HEK293 (cell line): ENCODE results near the gene ME3.

Experiments
- CTCF ChIA-PET: fragments of 350-600 bp; formaldehyde crosslinking; extraction: SDS; loops from one replicate; lab custom pipeline; 2021; ENCODE audit warnings: antibody characterized with exemption; lab: Yijun Ruan, JAX
- POLR2A ChIA-PET: fragments of 300-600 bp; formaldehyde crosslinking; extraction: SDS; loops from one replicate; lab custom pipeline; 2020; ENCODE audit warnings: antibody characterized with exemption, inconsistent platforms; lab: Yijun Ruan, JAX
- H3K27ac ChIP-seq: fragments of 200-500 bp; sonication (Bioruptor generic); 2 replicates; pipeline ENCODE4 v1.5.1; 2014; ENCODE audit warnings: low read depth, low read length, control low read depth, inconsistent platforms; ENCODE audit errors: extremely low read depth
- H3K36me3 ChIP-seq, 2 experiments: fragments of 200-500 bp in 1 of 2; sonication (Bioruptor generic) in 1 of 2; 1 replicate in 1 of 2; 2 replicates in 1 of 2; pipeline ENCODE4 v1.5.1; 2014 to 2017; ENCODE audit warnings: inconsistent platforms in 2 of 2, low read length in 2 of 2; ENCODE audit not compliant: control insufficient read depth in 2 of 2, insufficient read depth in 1 of 2
- H3K4me1 ChIP-seq: fragments of 200-500 bp; sonication (Bioruptor generic); 2 replicates; pipeline ENCODE4 v1.5.1; 2014; ENCODE audit warnings: mild to moderate bottlenecking, low read length, inconsistent platforms; ENCODE audit not compliant: control insufficient read depth, insufficient read depth
- H3K4me3 ChIP-seq: 2 replicates; pipeline ENCODE4 v1.5.1; 2011; ENCODE audit warnings: low read depth, mild to moderate bottlenecking, control low read depth, low read length, moderate library complexity
- H3K9me3 ChIP-seq: fragments of 200-500 bp; sonication (Bioruptor generic); 2 replicates; pipeline ENCODE4 v1.5.1; 2014; ENCODE audit warnings: low read depth, low read length, inconsistent platforms; ENCODE audit not compliant: control insufficient read depth, insufficient read depth
- GLI2 ChIP-seq: fragments of 450-650 bp; formaldehyde crosslinking; IDR thresholded peaks from 2 replicates; pipeline ENCODE4; 2017; ENCODE audit warnings: missing biosample characterization, missing genetic modification characterization, low read depth, borderline replicate concordance
- GLIS1 ChIP-seq: fragments of 450-650 bp; formaldehyde crosslinking; IDR thresholded peaks from 2 replicates; pipeline ENCODE4 v1.5.1; 2016; ENCODE audit warnings: missing biosample characterization, missing genetic modification characterization
- IKZF3 ChIP-seq: fragments of 450-650 bp; IDR thresholded peaks from 2 replicates; pipeline ENCODE4 v1.5.0; 2018; ENCODE audit warnings: missing biosample characterization, mild to moderate bottlenecking, missing genetic modification characterization, moderate library complexity
- KLF9 ChIP-seq: fragments of 450-650 bp; formaldehyde crosslinking; IDR thresholded peaks from 2 replicates; pipeline ENCODE4 v1.5.1; 2016; ENCODE audit warnings: missing biosample characterization, missing genetic modification characterization, low read depth
- ZBTB20 ChIP-seq: fragments of 450-650 bp; formaldehyde crosslinking; IDR thresholded peaks from 2 replicates; pipeline ENCODE4 v1.5.1; 2016; ENCODE audit warnings: missing biosample characterization, missing genetic modification characterization
- ZFHX2 ChIP-seq: fragments of 450-650 bp; formaldehyde crosslinking; conservative IDR thresholded peaks from 2 replicates; pipeline ENCODE4 v1.5.1; 2016; ENCODE audit warnings: missing biosample characterization, missing genetic modification characterization
- ZFP37 ChIP-seq: fragments of 450-650 bp; formaldehyde crosslinking; IDR thresholded peaks from 2 replicates; pipeline ENCODE4 v1.5.1; 2016; ENCODE audit warnings: missing biosample characterization, missing genetic modification characterization
- ZNF146 ChIP-seq: fragments of 450-650 bp; formaldehyde crosslinking; IDR thresholded peaks from 2 replicates; pipeline ENCODE4 v1.5.1; 2016; ENCODE audit warnings: missing biosample characterization, missing genetic modification characterization
- ZNF169 ChIP-seq: fragments of 450-650 bp; formaldehyde crosslinking; IDR thresholded peaks from 2 replicates; pipeline ENCODE4 v1.5.1; 2016; ENCODE audit warnings: missing biosample characterization, missing genetic modification characterization
- ZNF174 ChIP-seq: fragments of 450-650 bp; formaldehyde crosslinking; IDR thresholded peaks from 2 replicates; pipeline ENCODE4 v1.5.0; 2017; ENCODE audit warnings: missing biosample characterization, mild to moderate bottlenecking, missing genetic modification characterization
- ZNF175 ChIP-seq: fragments of 450-650 bp; formaldehyde crosslinking; IDR thresholded peaks from 2 replicates; pipeline ENCODE4 v1.5.1; 2016; ENCODE audit warnings: missing biosample characterization, missing genetic modification characterization
- ZNF223 ChIP-seq: fragments of 450-650 bp; formaldehyde crosslinking; IDR thresholded peaks from 2 replicates; pipeline ENCODE4 v1.5.1; 2016; ENCODE audit warnings: missing biosample characterization, missing genetic modification characterization
- ZNF391 ChIP-seq: fragments of 450-650 bp; formaldehyde crosslinking; IDR thresholded peaks from 2 replicates; pipeline ENCODE4 v1.5.1; 2016; ENCODE audit warnings: low read depth, missing biosample characterization, missing genetic modification characterization, borderline replicate concordance
- ZNF416 ChIP-seq: fragments of 450-650 bp; formaldehyde crosslinking; IDR thresholded peaks from 2 replicates; pipeline ENCODE4 v1.5.1; 2016; ENCODE audit warnings: missing biosample characterization, missing genetic modification characterization
- ZNF426 ChIP-seq: fragments of 450-650 bp; formaldehyde crosslinking; IDR thresholded peaks from 2 replicates; pipeline ENCODE4 v1.5.1; 2017; ENCODE audit warnings: missing biosample characterization, missing genetic modification characterization, mild to moderate bottlenecking, inconsistent platforms, moderate library complexity
- ZNF433 ChIP-seq: fragments of 450-650 bp; formaldehyde crosslinking; IDR thresholded peaks from 2 replicates; pipeline ENCODE4 v1.5.1; 2016; ENCODE audit warnings: missing biosample characterization, missing genetic modification characterization, low read depth
- ZNF629 ChIP-seq: fragments of 450-650 bp; formaldehyde crosslinking; IDR thresholded peaks from 2 replicates; pipeline ENCODE4 v1.5.1; 2017; ENCODE audit warnings: missing biosample characterization, missing genetic modification characterization
- ZNF658 ChIP-seq: fragments of 450-650 bp; formaldehyde crosslinking; IDR thresholded peaks from 2 replicates; pipeline ENCODE4; 2016; ENCODE audit warnings: missing biosample characterization, missing genetic modification characterization
- ZNF664 ChIP-seq: fragments of 450-650 bp; formaldehyde crosslinking; IDR thresholded peaks from 2 replicates; pipeline ENCODE4 v1.5.1; 2016; ENCODE audit warnings: missing biosample characterization, missing genetic modification characterization
- ZNF707 ChIP-seq: fragments of 450-650 bp; formaldehyde crosslinking; IDR thresholded peaks from 2 replicates; pipeline ENCODE4 v1.5.1; 2016; ENCODE audit warnings: missing biosample characterization, missing genetic modification characterization
- ZNF785 ChIP-seq: fragments of 450-650 bp; formaldehyde crosslinking; IDR thresholded peaks from 2 replicates; pipeline ENCODE4 v1.5.1; 2016; ENCODE audit warnings: missing biosample characterization, missing genetic modification characterization
- ZSCAN16 ChIP-seq: fragments of 450-650 bp; formaldehyde crosslinking; IDR thresholded peaks from 2 replicates; pipeline ENCODE4 v1.5.1; 2016; ENCODE audit warnings: missing biosample characterization, missing genetic modification characterization
- TF ChIP-seq, protein P1 (sequence below): fragments of 450-650 bp; formaldehyde crosslinking; IDR thresholded peaks from 2 replicates; pipeline ENCODE4; 2016; ENCODE audit warnings: missing biosample characterization, missing genetic modification characterization
- TF ChIP-seq, protein P2 (sequence below): fragments of 450-650 bp; formaldehyde crosslinking; IDR thresholded peaks from 2 replicates; pipeline ENCODE4 v1.5.1; 2016; ENCODE audit warnings: missing biosample characterization, missing genetic modification characterization
- TF ChIP-seq, protein P3 (sequence below): fragments of 450-650 bp; formaldehyde crosslinking; IDR thresholded peaks from 2 replicates; pipeline ENCODE4 v1.5.1; 2016; ENCODE audit warnings: missing biosample characterization, missing genetic modification characterization, low read depth
- TF ChIP-seq, protein P4 (sequence below): fragments of 450-650 bp; formaldehyde crosslinking; IDR thresholded peaks from 2 replicates; pipeline ENCODE4 v1.5.1; 2017; ENCODE audit warnings: missing biosample characterization, missing genetic modification characterization
- TF ChIP-seq, protein P5 (sequence below): fragments of 450-650 bp; formaldehyde crosslinking; IDR thresholded peaks from 2 replicates; pipeline ENCODE4 v1.5.1; 2016; ENCODE audit warnings: missing biosample characterization, missing genetic modification characterization

Gene ME3

DNA sequence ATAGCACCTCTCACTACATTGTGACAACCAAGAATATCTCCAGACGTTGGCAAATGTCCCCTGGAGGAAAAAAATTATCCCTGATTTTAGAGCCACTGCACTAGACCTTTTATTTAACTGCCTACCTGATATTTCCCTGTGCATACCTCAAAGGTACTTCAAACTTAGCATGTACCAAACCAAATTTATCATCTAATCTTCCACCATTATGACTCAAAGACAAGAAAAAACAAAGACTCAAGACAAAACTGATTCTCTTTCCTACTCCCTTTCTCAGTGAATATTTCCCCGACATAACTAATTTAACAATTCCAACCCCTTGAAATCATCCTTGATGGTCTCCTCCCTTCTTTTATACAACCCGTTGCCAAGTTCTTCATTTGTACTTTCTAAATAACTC, 161.7 kb downstream of the ME3 start:
- no peaks in the 10 kb centered on the region for H3K36me3 ChIP-seq
- H3K4me3 ChIP-seq = no peak overlapping the region
- no peak for TF ChIP-seq ZNF629
- TF ChIP-seq ZNF707 = no peak
- TF ChIP-seq ZNF664 = no peak
- TF ChIP-seq ZFHX2 (tag by site-specific recombination) = no peak
- no peak for TF ChIP-seq IKZF3 (tag by site-specific recombination)
- TF ChIP-seq ZNF785 (tag by site-specific recombination) = no peak
- no peak for TF ChIP-seq ZFP37 (tag by site-specific recombination)
- no peak for TF ChIP-seq GLI2
- TF ChIP-seq, protein P1, sequence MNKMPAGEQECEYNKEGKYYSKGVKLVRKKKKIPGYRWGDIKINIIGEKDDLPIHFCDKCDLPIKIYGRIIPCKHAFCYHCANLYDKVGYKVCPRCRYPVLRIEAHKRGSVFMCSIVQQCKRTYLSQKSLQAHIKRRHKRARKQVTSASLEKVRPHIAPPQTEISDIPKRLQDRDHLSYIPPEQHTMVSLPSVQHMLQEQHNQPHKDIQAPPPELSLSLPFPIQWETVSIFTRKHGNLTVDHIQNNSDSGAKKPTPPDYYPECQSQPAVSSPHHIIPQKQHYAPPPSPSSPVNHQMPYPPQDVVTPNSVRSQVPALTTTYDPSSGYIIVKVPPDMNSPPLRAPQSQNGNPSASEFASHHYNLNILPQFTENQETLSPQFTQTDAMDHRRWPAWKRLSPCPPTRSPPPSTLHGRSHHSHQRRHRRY (tag by site-specific recombination) = no peak
- TF ChIP-seq ZNF658 (tag by site-specific recombination) = no peak
- TF ChIP-seq ZNF426 (tag by site-specific recombination) = no peak
- no peak for TF ChIP-seq ZBTB20
- no peak for TF ChIP-seq ZNF223
- TF ChIP-seq, protein P2, sequence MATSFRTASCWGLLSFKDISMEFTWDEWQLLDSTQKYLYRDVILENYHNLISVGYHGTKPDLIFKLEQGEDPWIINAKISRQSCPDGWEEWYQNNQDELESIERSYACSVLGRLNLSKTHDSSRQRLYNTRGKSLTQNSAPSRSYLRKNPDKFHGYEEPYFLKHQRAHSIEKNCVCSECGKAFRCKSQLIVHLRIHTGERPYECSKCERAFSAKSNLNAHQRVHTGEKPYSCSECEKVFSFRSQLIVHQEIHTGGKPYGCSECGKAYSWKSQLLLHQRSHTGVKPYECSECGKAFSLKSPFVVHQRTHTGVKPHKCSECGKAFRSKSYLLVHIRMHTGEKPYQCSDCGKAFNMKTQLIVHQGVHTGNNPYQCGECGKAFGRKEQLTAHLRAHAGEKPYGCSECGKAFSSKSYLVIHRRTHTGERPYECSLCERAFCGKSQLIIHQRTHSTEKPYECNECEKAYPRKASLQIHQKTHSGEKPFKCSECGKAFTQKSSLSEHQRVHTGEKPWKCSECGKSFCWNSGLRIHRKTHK (tag by site-specific recombination) = no peak
- peaks cover 4% of the 10 kb centered on the region for H3K4me1 ChIP-seq
- CTCF ChIA-PET = no interaction called here
- H3K9me3 ChIP-seq = no peaks in the 10 kb centered on the region
- POLR2A ChIA-PET = no interaction called here
- no peak overlapping the region for H3K27ac ChIP-seq

DNA sequence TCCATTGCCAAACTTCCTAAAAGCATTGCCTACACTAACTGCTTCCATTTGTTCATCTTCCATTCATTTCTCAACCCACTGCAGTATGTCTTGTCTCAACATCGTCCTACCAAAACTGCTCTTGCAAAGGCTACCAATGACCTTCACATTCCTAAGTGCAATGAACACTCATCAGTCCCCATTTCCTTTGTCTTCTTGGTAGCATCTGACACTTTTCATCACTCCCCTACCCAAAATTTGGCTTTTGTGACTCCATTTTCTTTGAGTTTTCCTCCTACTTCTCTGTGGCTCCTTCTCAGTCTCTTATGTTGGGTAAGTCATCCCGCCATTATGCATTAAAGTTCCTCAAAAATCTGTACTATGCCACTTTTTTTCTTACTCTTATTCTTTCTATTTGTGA, 162.3 kb downstream of the ME3 start:
- Histone ChIP-seq H3K9me3 (no peaks in the 10 kb centered on the region), H3K27ac (no peak overlapping the region), H3K4me3 (no peak overlapping the region), H3K4me1 (no peaks in the 10 kb centered on the region), H3K36me3 (no peaks in the 10 kb centered on the region)
- ChIA-PET POLR2A (no interaction called here), CTCF (no interaction called here)
- no peak for TF ChIP-seq KLF9
- TF ChIP-seq ZNF416 = no peak
- TF ChIP-seq ZNF174 = no peak
- no peak for TF ChIP-seq GLIS1 (tag by site-specific recombination)
- TF ChIP-seq, protein P3, sequence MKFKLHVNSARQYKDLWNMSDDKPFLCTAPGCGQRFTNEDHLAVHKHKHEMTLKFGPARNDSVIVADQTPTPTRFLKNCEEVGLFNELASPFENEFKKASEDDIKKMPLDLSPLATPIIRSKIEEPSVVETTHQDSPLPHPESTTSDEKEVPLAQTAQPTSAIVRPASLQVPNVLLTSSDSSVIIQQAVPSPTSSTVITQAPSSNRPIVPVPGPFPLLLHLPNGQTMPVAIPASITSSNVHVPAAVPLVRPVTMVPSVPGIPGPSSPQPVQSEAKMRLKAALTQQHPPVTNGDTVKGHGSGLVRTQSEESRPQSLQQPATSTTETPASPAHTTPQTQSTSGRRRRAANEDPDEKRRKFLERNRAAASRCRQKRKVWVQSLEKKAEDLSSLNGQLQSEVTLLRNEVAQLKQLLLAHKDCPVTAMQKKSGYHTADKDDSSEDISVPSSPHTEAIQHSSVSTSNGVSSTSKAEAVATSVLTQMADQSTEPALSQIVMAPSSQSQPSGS = no peak
- TF ChIP-seq ZNF169 = no peak
- TF ChIP-seq ZNF391 (tag by site-specific recombination) = no peak
- no peak for TF ChIP-seq ZNF433 (tag by site-specific recombination)
- TF ChIP-seq, protein P4, sequence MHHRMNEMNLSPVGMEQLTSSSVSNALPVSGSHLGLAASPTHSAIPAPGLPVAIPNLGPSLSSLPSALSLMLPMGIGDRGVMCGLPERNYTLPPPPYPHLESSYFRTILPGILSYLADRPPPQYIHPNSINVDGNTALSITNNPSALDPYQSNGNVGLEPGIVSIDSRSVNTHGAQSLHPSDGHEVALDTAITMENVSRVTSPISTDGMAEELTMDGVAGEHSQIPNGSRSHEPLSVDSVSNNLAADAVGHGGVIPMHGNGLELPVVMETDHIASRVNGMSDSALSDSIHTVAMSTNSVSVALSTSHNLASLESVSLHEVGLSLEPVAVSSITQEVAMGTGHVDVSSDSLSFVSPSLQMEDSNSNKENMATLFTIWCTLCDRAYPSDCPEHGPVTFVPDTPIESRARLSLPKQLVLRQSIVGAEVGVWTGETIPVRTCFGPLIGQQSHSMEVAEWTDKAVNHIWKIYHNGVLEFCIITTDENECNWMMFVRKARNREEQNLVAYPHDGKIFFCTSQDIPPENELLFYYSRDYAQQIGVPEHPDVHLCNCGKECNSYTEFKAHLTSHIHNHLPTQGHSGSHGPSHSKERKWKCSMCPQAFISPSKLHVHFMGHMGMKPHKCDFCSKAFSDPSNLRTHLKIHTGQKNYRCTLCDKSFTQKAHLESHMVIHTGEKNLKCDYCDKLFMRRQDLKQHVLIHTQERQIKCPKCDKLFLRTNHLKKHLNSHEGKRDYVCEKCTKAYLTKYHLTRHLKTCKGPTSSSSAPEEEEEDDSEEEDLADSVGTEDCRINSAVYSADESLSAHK = no peak
- TF ChIP-seq, protein P5, sequence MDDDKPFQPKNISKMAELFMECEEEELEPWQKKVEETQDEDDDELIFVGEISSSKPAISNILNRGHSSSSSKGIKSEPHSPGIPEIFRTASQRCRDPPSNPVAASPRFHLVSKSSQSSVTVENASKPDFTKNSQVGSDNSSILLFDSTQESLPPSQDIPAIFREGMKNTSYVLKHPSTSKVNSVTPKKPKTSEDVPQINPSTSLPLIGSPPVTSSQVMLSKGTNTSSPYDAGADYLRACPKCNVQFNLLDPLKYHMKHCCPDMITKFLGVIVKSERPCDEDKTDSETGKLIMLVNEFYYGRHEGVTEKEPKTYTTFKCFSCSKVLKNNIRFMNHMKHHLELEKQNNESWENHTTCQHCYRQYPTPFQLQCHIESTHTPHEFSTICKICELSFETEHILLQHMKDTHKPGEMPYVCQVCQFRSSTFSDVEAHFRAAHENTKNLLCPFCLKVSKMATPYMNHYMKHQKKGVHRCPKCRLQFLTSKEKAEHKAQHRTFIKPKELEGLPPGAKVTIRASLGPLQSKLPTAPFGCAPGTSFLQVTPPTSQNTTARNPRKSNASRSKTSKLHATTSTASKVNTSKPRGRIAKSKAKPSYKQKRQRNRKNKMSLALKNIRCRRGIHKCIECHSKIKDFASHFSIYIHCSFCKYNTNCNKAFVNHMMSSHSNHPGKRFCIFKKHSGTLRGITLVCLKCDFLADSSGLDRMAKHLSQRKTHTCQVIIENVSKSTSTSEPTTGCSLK (tag by site-specific recombination) = no peak
- no peak for TF ChIP-seq ZNF146 (tag by site-specific recombination)
- no peak for TF ChIP-seq ZNF175 (tag by site-specific recombination)
- no peak for TF ChIP-seq ZSCAN16 (tag by site-specific recombination)
